Gastrocnemius medialis (tissue), 4 donors: ENCODE measurements around the gene DNAJB13.

Source experiments
- POLR2A ChIP-seq, 2 donors: fragments of 450-650 bp; IDR thresholded peaks; one replicate each; pipeline ENCODE4 v1.6.1; 2017; ENCODE audit warnings: antibody characterized with exemption in 2 of 2, mild to moderate bottlenecking in 2 of 2, moderate library complexity in 2 of 2
- TF ChIP-seq, protein P1 (sequence below), 5 experiments: fragments of 450-650 bp in 3 of 5; fragments of 200-600 bp in 2 of 5; sonication (generic) in 2 of 5; IDR thresholded peaks in 4 of 5; conservative IDR thresholded peaks in 1 of 5; 1 replicate in 4 of 5; 2 replicates in 1 of 5; pipeline ENCODE4 v1.5.1; 2016 to 2019; ENCODE audit warnings: antibody characterized with exemption in 5 of 5, mild to moderate bottlenecking in 3 of 5, moderate library complexity in 3 of 5

DNA sequence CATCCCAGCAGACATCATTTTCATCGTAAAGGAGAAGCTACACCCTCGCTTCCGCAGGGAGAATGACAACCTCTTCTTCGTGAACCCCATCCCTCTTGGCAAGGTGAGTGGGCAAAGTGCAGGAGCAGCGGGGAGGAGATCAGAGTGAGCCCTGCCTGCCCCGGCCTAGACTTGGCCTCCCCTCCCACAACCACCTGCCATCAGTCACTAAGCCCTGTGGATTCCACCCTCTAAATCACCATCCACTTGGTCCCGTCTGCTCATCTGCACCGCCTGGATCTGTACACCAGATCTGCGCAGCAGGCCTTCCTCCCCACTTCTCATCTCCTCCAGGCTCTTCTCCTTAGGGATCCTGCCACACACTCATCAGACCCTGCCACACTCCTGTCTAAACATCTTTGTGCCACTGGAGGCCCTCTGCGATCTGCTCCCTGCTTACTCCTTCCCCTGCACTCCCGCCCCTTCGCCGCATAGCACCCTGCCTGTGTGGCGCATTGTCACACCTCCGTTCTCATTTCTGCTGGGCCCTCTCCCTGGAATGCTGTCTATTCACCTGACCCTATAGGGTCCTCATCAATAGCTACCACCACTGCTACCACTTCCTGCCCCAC lies 17.6 kb downstream of the DNAJB13 start:
- TF ChIP-seq, protein P1, sequence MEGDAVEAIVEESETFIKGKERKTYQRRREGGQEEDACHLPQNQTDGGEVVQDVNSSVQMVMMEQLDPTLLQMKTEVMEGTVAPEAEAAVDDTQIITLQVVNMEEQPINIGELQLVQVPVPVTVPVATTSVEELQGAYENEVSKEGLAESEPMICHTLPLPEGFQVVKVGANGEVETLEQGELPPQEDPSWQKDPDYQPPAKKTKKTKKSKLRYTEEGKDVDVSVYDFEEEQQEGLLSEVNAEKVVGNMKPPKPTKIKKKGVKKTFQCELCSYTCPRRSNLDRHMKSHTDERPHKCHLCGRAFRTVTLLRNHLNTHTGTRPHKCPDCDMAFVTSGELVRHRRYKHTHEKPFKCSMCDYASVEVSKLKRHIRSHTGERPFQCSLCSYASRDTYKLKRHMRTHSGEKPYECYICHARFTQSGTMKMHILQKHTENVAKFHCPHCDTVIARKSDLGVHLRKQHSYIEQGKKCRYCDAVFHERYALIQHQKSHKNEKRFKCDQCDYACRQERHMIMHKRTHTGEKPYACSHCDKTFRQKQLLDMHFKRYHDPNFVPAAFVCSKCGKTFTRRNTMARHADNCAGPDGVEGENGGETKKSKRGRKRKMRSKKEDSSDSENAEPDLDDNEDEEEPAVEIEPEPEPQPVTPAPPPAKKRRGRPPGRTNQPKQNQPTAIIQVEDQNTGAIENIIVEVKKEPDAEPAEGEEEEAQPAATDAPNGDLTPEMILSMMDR (IDR thresholded peaks at IDR 0.05 in 4 of 5, conservative IDR thresholded peaks at IDR 0.05 in 1 of 5), result no peak
- TF ChIP-seq POLR2A (IDR thresholded peaks at IDR 0.05), result no peak
